HG02798 (cell line): ENCODE data around the gene WDR5.

ENCODE experiments used
- ATAC-seq: cut with Tn5 transposase; IDR thresholded peaks from one replicate; pipeline ENCODE4 v1.9.1; 2021; ENCODE audit warnings: mild to moderate bottlenecking; ENCODE audit not compliant: unreplicated experiment, poor library complexity

WDR5 gene

GRCh38 chr9:134204991-134205578 is 69.2 kb downstream of the WDR5 start:
- no peak for ATAC-seq

GRCh38 chr9:134205672-134206310 is 69.9 kb downstream of the WDR5 start:
- ATAC-seq = no peak

GRCh38 chr9:134206311-134207300 is 70.7 kb downstream of the WDR5 start:
- ATAC-seq = no peak

- ATAC-seq = no peak
Measured at GRCh38 chr9:134208310-134208841, 72.5 kb downstream of the WDR5 start.

- no peak for ATAC-seq
Measured at GRCh38 chr9:134208981-134209725, 73.3 kb downstream of the WDR5 start.
